Right renal cortex interstitium (tissue), 3 donors: ENCODE data around the gene NID1. TPM values are rescaled to one million over a fixed set of nuclear protein-coding genes. Genes with fewer than 3 reads are reported as not detected.

ENCODE experiments used
- polyA plus RNA-seq, 3 donors: library from polyadenylated mRNA; unstranded; fragments of 120-200 nt; gene quantifications; one replicate each; pipeline ENCODE4 v1.2.1, GENCODE V29; 2013; ENCODE audit not compliant: insufficient read length in 3 of 3

Gene NID1
- polyA plus RNA-seq, 3 donors = 164 to 195 (median 183) TPM

Other genes with a start within 250 kb of the NID1 start
- 10 to 100 TPM; 11.8 to 13.8 (median 13.2) TPM for gene LYST, start 198.2 kb downstream of the NID1 start, polyA plus RNA-seq
- gene GPR137B, start 77.4 kb upstream of the NID1 start, polyA plus RNA-seq = 10 to 100 TPM; 35.4 to 42.3 (median 38.9) TPM
- gene ERO1B, start 216.9 kb upstream of the NID1 start, polyA plus RNA-seq = 10 to 100 TPM; 10.7 to 13.4 (median 11.6) TPM